ENCODE data around the gene EGFR.

Gene EGFR

DNA sequence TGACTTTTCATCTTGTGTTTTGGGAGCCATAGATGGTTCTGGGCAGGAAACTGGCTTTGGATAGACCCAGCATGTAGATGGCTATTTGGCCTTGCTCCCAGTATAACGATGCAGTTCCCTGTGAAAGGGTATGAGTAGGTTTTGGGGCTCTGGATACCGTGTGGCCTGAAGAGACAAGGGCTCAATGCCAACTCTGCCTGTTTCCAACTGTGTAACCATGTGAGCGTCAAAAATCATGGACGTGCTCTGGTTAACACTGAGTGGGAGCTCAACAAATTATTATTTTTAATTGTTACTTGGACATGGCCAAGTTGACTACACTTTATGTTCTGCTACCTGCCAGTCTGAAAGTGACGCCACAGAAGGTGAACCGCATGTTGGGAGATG lies 41.8 kb downstream of the EGFR start:
- DNase-seq (ENCODE audit: low read depth in 2 of 3, low spot score in 1 of 3), result no peak

DNA sequence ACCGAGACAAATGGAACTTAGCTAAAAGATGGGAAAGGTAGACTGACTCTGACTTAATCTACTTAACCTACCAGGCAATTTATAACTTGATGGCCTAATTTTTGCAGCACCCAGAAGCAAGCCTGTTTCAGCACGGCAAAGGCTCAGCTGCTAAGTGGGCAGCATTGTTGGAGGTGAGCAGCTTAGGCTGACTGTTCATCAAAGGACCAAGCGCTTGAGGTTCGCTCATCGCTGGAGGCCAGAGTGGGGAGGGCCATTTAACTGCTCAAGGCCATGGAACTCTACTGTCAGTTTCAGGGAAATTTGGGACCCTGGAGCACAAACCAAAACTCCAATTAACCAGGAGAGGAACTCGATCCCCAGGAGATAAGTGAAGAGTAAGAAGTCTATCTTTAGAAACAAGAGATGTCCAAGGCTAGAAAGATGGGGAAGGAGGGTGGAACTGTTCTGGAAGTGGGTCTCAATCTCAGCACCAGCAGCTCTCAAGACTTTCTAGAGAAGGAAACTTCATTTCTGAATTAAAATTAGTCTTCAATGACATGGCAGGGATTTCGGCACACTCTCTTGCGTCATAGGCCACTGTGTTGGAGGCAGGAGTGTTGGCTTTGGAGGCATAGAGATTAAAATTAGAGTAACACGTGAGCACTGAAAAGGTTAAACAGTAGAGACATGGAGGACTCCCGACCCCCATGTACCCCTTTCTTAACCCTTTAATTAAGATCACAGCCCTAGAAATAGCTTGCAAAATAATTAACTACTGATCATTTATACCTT lies 43.1 kb downstream of the EGFR start:
- no peak for DNase-seq (ENCODE audit: low read depth in 2 of 3, low spot score in 1 of 3)

DNA sequence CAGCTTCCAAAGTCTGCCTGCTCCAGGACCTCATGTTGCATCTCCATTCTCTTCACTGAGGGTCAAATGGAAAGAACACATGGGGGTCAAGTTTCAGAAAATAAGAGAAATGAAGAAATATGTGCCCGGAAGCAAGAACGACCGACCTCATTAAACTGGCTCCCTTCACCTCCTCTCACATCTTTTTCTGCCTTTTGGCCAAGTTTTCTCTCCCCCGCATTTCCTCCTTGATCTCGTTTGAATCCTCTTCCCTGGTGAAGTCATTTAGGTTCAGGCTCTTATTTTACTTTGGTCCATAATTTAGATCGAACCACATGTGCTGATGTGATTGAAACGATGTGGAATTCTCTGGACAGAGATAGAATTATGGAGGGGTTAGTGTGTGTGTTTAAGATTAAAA lies 44.2 kb downstream of the EGFR start:
- no peak for DNase-seq (ENCODE audit: low read depth in 2 of 3, low spot score in 1 of 3)

- no peak for DNase-seq (ENCODE audit: low read depth in 2 of 3, low spot score in 1 of 3)
Observed at GRCh38 chr7:55063633-55064032, 44.8 kb downstream of the EGFR start.

- no peak for DNase-seq (ENCODE audit: low read depth in 2 of 3, low spot score in 1 of 3)
Observed at GRCh38 chr7:55065079-55065478, 46.3 kb downstream of the EGFR start.

DNA sequence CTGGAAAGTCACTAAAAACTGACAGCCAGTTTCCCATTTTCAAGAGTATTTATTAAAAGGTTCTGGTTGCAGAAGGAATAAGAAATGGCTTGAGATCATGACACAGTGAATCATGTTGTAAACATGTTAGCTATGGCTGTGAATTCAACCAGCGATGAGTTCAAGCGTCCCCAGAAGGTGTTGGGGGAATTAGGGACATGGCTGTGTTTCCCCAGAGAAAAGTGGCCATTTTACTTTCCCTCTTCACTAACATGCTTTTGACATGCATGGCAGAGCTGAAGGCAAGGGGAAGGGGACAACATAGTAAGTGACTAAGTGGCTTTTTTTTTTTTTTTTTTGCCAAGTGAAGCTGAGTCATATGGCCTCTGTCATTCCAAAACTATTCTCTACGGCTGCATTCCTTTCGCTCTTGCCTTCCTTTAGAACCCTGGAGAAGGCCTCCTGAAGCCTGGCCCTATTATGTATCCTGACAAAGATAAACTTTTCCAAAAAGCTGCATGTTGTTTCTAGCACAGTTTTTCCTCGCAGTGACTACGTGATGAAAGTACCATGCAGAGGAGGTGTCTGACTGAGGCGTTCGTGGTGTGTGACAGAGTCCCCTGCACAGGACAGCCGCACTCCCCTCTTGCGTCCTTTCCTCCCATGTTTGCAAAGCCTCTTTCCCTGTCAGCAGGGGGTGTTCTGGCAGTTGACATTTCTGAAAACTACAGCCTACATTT lies 46.9 kb downstream of the EGFR start:
- DNase-seq (ENCODE audit: low read depth in 2 of 3, low spot score in 1 of 3), result no peak

- no peak for DNase-seq (ENCODE audit: low read depth in 2 of 3, low spot score in 1 of 3)
Observed at GRCh38 chr7:55066524-55066923, 47.7 kb downstream of the EGFR start.

DNA sequence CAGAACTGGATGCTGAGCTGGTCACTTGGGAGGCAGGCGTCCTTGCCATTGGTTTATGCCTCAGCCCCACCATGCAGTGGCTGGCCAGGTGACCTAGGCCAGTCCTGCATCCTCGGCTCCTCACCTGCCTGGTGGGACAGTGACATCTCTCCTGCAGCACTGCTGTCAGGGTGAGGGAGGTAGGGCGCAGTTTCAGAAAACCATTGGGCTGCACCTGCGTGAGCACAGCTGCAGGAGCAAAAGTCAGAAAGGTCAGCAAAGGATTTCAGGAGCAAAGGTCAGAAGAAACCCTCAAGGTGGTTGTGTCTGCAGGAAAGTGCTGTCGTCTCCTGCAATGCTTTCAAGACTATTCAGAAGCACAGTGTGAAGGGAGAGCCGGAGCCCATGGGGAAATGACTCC lies 48.1 kb downstream of the EGFR start:
- no peak for DNase-seq (ENCODE audit: low read depth in 2 of 3, low spot score in 1 of 3)

GRCh38 chr7:55067748-55068147 lies 48.9 kb downstream of the EGFR start:
- no peak for DNase-seq (ENCODE audit: low read depth in 2 of 3, low spot score in 1 of 3)

GRCh38 chr7:55069271-55069792 lies 50.5 kb downstream of the EGFR start:
- no peak for DNase-seq (ENCODE audit: low read depth in 2 of 3, low spot score in 1 of 3)

GRCh38 chr7:55070271-55070743 lies 51.5 kb downstream of the EGFR start:
- no peak for DNase-seq (ENCODE audit: low read depth in 2 of 3, low spot score in 1 of 3)

DNA sequence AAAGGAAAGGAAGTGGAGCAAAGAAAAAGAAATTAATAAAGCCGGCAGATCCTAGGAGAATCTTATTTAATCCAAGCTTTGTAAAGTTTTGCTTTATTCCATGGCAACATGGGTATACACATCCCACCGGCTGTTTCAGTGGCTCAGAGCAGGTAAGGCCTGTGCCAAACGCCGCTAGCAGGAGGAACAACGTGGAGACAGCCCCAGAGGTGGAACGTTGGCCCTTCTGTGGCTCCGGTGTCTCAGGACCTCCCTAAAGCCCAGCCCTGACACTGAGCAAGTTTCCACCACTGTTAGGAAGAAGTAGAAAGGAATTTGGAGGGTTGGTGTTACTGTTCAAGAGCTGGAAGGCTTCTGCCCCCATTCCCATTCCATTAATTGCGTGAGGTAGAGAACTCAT lies 52.0 kb downstream of the EGFR start:
- DNase-seq (ENCODE audit: low read depth in 2 of 3, low spot score in 1 of 3), result no peak

DNA sequence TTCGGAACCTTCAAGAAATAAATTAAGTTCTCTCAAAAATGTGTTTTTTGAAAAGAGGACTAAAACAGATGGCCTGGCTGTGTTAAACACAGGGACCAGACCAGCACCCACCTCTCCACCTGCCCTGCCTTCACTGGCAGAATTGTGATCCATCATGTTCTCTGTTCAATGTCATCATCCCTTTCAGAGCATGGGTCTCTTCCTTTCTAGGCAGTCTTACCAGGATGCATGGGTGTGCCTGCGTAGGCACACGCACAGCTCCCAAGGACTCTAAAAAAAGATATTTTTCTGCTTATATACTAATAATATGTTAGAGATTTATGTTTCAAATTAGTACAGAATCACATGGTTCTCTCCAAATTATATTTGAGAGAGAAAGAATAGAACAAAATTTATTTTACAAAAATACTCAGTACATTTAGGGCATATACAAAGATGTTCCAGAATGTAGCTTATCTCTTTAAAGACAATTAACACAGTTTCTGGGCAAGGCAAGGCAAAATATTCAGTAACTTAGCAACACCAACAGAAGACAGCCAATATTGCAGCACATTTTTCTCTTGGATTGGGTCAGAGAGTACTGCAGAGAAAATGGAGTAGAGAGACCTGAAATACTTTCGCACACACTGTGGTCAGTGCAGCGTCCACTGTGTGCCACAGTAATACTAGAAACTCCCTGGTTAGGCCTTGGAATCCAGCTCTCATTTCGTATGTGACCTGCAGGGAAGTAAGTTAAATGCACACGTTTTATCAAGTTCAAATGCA lies 52.8 kb downstream of the EGFR start:
- no peak for DNase-seq (ENCODE audit: low read depth in 2 of 3, low spot score in 1 of 3)

DNA sequence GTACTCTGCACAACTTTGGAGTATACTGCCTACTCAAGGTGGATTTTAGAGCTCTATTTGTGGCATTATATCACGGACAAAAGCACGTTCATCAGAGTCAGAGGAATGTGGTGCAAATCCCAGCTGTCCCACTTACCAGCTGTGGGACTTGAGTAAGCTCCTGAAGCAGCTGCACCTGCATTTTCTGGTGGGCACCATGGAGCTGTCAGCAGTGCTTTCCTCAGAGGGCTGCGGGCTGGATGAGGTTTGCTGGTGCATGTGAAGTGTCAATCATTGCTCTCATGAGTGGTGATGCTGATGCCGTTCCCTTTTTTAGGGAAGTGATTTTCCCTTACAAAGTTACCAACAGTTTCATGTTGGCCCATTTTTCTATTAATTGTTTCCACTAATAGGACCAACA lies 53.4 kb downstream of the EGFR start:
- DNase-seq (ENCODE audit: low read depth in 2 of 3, low spot score in 1 of 3), result no peak

DNA sequence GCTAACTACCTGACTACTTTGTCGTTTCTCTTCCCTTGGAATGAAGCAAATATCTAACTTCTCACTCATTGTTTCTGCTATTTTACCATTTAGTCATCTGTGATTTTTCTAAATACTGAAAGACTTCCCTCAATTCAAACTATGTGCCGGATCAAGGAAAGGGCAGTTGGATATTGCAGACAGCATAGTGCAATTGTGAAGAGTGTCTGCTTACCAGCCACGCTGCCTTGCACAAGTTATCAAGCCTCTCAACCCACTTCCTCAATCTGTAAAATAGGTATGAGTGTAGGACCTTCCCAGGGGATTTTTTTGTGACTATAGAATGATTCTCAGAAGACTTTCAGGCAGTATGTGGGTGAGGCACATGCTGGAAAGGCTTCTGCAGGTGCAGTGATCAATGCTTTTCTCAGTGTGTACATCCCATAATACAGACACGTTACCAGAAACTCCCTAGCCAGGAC lies 54.3 kb downstream of the EGFR start:
- DNase-seq (ENCODE audit: low read depth in 2 of 3, low spot score in 1 of 3), result no peak

- DNase-seq (ENCODE audit: low read depth in 2 of 3, low spot score in 1 of 3), result no peak
Observed at GRCh38 chr7:55073976-55074528, 55.2 kb downstream of the EGFR start.

GRCh38 chr7:55075464-55076021 lies 56.7 kb downstream of the EGFR start:
- no peak for DNase-seq (ENCODE audit: low read depth in 2 of 3, low spot score in 1 of 3)

DNA sequence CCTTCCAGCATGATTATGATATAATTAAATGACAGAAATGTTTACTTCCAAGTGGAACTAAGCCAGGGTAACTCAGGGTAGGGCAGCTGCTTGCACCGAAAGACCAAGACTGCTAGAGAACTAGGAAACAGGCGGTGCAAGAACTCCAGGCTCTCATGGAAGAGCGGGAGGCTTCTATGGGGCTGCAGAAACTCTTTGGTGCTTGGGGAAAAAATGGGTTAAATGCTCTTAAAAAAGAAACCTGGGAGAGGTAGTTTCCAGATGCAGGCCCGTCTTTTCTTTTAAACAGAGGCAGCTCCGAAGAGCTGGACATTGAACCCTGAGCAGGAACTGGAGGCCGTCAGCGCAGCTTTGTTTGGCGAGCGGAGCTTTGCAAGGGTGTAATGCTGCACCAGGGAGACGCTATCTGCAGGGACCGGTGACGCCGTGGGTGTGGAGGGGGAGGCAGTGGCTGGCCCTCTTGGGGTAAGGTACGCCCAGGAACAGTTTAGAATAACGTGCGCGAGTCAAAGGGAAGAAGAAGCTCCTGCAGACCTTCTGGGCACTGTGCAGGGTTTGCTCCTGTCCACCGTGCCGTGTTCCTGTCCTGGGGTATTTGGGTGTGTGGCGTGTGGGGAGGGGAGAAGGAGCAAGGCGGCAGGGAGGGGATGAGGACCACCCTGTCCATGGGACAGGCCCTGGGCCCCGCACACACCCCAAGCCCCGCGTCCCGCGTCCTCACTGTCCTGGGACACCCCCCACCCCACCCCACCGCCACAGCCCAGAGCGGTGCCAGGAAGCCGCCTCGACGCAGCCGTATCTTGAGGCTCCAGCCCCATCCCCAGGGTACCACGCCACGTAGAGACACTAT lies 59.0 kb downstream of the EGFR start:
- no peak for DNase-seq (ENCODE audit: low read depth in 2 of 3, low spot score in 1 of 3)

GRCh38 chr7:55078465-55079372 lies 59.9 kb downstream of the EGFR start:
- DNase-seq (ENCODE audit: low read depth in 2 of 3, low spot score in 1 of 3), result no peak

All from stimulated activated CD4-positive, alpha-beta T cell treated with anti-CD3 and anti-CD28 coated beads, Interleukin-12 subunit alpha, Interleukin-12 subunit beta, amount 100 ng/mL, for 48 hours (primary cell).